ENCODE data around the gene BSN.
"Not testable (repeated sequence)": the region's sequence is repeated elsewhere in the genome, so short reads cannot be mapped to it uniquely, and the experiment has no call there.

Gene BSN

DNA sequence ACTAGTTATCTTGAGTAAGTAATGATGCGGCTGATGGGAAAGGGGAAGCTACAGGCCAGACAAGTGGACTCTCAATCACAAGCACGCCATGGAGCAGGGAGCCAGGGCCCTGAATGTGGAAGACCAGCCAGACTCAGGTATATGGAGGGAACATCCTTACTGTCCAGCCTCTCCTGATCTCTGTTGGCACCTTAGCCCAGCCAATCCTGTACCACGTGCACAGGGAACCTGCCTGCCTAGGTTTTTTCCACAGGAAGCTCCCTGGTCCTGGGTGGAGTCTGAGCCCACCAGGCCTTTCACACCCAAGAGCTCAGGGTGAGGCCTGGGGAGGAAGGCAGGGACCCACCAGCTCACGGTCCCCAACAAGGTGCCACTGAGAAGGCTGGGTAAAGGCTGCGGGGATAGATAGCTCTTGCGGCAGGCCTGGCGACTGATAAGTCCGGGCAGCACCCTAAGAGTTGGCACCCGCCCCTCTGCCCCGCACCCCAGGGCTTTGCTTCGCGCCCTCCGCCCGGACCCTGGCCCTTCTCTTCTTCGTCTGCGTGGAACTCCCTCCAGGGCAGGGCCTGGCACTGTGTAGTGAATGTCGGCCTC is 118.9 kb downstream of the BSN start:
- DNase-seq (ENCODE audit: low read depth in 2 of 2), result no peak

- peak; percentile 99 for DNase-seq (ENCODE audit: low read depth in 2 of 2)
Observed at GRCh38 chr3:49673715-49674496, 119.6 kb downstream of the BSN start, which contains the start of gene APEH. Gene APEH, plus strand, starts transcription at chr3:49674351. Its CDS starts 51 bp downstream, at chr3:49674402.

DNA sequence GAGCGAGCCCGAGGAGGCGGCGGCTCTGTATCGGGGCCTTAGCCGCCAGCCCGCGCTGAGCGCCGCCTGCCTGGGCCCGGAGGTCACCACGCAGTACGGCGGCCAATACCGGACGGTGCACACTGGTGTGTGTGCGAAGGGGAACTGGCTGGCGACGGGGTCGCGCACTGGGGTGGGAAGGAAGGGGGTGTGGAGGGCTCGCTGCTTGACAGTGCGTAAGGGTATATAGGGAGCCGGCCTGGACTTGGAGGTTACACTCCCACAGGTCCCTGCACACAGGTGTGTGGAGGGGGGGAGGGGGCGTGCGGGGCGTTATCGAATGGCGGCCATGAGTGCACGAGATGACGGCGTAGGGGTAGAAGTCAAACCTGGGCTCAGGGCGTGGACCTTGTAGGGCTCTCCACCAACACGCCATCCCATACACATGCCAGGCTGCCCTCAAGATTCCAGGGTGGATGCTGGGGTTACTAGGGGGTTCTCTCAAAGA is 120.3 kb downstream of the BSN start:
- DNase-seq (ENCODE audit: low read depth in 2 of 2), result no peak

- DNase-seq (ENCODE audit: low read depth in 2 of 2), result no peak
Observed at GRCh38 chr3:49675912-49676311, 121.6 kb downstream of the BSN start.

- DNase-seq (ENCODE audit: low read depth in 2 of 2), result no peak
Observed at GRCh38 chr3:49680493-49681231, 126.4 kb downstream of the BSN start.

GRCh38 chr3:49681232-49681522 is 126.9 kb downstream of the BSN start:
- DNase-seq (ENCODE audit: low read depth in 2 of 2), result no peak

- DNase-seq (ENCODE audit: low read depth in 2 of 2), result no peak
Observed at GRCh38 chr3:49681543-49681942, 127.3 kb downstream of the BSN start.

- DNase-seq (ENCODE audit: low read depth in 2 of 2), result no peak
Observed at GRCh38 chr3:49683162-49683561, 128.9 kb downstream of the BSN start.

DNA sequence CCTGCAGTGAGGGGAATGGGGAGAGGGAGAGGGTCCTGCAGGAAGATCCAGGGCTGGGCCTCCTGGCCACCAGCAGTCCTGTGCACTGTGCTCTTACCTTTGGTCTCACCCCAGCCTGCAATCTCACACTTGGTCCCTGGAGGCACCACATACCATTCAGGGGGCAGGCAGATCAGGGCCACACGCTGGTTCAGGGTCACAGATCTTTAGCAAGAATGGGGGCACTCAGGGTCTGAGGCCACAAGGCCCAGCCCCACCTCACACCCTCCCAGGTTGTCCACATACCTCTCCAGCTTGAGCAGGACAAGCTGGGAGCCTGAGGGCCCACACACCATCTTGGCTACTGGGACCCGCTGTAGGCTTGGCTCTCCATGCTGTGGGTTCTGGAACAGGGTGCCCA is 130.2 kb downstream of the BSN start:
- DNase-seq (ENCODE audit: low read depth in 2 of 2), result not testable (repeated sequence)

GRCh38 chr3:49685103-49685502 is 130.8 kb downstream of the BSN start:
- not testable (repeated sequence) for DNase-seq (ENCODE audit: low read depth in 2 of 2)

DNA sequence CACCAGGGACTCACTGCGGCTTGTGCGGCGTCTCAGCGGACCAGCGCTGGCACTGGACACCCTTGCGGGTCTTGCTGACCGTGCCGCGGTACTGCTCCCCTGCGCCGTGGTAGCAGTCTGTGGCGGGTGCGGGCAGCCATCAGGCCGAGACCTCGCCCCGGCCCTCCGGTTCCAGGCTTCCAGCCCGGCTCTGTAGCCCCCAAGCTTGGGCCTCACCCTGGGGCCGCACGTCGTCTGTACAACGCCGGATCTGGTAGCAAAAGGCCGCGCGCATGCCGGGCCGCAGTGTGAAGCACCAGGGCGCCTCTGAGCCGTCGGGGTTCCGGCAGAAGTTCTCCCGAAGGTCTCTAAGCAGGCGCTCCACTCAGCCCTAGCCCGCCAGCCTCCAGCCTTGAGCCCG is 131.6 kb downstream of the BSN start:
- DNase-seq (ENCODE audit: low read depth in 2 of 2), result not testable (repeated sequence)

GRCh38 chr3:49686346-49686745 is 132.1 kb downstream of the BSN start:
- DNase-seq (ENCODE audit: low read depth in 2 of 2), result not testable (repeated sequence)

DNA sequence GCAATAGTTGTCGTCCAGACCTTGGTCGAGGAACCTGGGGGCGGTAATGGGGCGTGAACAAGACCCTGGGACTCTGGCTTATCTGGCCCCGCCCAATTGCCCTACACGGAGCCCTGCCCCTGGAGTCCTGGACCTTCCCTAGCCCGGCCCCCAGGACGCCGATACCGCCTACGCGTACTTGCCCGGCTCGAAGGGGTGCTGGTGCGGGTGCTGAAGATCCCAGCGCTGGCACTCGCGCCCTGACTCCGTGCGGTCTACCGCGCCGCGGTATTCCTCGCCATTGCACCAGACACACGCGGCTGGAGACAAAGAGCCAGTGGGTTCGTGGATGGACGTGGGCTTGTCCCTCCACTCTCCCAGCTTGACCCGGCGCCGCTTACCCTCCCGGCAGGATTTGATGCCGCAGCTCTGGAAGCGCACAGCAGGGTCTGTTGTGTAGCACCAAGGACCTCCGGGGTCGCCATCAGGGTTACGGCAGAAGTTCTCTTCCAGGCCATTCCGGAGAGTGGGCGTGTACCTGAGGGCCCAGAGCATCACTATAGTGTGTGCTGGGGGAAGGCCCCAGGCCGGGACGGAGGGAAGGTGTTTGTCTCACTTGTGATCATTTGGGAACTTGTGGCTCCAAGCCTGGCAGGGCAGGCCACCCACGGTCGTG is 132.6 kb downstream of the BSN start:
- not testable (repeated sequence) for DNase-seq (ENCODE audit: low read depth in 2 of 2)

GRCh38 chr3:49687424-49687795 is 133.1 kb downstream of the BSN start:
- not testable (repeated sequence) for DNase-seq (ENCODE audit: low read depth in 2 of 2)

DNA sequence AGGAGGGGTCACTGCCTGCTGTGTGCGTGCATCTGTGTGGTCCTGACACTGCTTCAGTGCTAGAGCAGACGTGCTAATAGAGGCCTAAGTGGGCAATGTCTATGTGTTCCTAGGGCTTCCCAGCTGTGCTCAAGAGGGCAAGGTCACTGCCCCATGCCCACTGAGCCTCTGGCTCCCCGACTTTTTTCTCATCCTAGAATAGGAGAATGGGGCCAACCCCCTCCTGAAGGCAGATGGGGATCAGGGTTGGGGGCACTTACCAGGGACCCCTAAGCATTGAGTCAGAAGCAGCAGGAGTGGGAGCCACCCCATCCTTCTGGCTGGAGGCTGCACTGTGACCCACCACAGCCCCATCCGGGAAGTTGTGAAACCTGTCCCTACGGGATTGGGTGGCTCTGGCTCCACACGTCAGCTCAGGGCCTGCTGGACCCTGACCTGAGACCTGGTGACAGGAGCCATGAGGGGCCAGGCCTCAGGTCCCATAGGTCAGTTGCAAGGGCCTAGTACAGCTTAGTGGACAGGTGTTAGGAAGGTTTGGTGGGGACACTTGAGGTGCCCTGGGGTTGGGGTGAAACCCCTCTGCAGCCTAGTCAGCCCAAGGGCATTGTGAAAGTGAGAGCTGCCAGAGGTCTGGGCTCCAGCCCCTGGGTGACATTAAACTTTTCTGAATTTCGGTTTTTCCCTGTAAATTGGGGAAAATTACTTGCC is 134.2 kb downstream of the BSN start:
- DNase-seq (ENCODE audit: low read depth in 2 of 2), result not testable (repeated sequence)

DNA sequence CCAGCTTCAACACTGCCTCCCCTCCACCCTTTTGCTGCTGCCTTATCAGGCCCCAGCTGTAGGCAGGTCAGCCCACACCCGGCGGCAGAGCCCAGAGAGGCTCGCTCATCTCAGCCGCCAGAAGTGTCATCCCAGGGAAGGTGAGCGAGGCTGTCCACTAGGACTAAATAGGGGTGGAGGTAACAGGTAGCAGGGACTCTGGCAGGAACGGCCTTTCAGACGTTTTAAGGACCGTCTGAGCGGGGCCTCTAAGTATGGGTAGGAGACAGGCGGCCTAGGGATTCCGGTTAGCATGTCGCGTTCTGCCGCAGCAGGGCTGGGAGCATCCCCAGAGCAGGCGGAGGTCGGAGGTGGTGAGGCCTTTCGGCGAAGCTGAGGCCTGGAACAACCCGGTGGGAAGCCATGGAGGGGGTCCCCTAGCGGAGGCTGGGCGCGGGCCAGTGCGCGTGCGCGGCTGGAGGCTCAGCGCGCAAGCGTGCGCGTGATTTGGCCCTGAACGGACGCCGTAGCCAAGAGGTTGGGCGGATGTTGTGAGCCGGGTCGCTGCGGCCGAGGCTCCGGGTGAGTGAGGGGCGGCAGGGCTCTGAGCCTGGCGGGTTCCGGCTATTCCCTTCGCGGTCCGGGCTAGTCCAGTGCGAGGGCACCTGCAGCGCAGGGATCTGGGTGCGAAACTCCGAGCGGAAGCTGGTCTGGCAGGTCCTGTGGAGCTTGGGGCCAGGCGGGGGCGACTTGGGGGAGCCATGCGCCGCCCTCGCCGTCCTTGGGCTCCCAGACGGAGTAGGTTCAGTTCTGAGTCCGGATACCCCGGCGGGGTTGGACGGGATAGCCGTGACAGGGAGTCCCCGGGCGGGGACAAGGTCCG is 135.0 kb downstream of the BSN start, which contains the start of the genes MST1 and RNF123:
Gene MST1, minus strand, starts transcription at position 429 of the 862 bp plus-strand sequence. CDS start 783 bp downstream, outside the sequence.
Gene RNF123, plus strand, starts transcription at position 512 of the 862 bp plus-strand sequence. CDS start 1,609 bp downstream, outside the sequence.
- DNase-seq (ENCODE audit: low read depth in 2 of 2), result peak; percentile 84 to 89

- not testable (repeated sequence) for DNase-seq (ENCODE audit: low read depth in 2 of 2)
Observed at GRCh38 chr3:49689908-49690624, 135.8 kb downstream of the BSN start.

DNA sequence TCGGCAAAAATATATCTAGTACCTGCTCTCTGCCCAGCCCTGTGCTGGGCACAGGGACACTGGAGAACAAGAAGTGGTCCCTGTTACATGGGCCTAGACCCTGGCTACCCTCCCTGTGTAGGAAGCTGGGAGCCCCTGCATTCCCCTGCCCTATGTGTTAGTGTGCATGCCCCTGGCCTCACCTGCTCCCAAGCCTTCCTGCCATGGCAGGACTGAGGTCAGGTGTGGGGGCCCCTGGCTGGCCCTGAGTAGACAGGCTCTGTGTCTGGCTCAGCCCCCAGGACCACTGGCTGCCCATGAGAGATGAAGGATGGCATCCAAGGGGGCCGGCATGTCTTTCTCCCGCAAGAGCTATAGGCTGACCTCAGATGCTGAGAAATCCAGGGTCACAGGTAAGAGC is 136.6 kb downstream of the BSN start:
- not testable (repeated sequence) for DNase-seq (ENCODE audit: low read depth in 2 of 2)

DNA sequence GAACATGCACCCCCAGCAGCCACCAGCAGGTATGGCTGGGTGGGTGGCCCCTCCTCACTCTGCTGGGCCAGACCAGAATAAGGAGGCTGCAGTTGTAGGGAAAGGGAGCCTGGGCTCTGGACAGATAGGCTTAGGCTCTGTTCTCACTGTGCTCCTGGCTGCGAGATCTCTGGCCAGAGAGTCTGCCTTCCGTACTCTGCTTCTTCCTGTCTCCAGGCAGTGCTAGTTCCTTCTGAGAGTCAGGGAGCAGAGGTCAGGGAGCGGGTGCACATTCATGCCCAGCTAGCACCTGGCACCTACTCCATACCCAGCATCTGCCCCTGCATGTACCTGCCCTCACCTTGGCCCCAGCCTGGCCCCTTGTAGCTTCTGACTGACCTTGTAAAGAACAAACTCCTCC is 137.2 kb downstream of the BSN start:
- not testable (repeated sequence) for DNase-seq (ENCODE audit: low read depth in 2 of 2)

Measured in stimulated activated CD4-positive, alpha-beta T cell treated with anti-CD3 and anti-CD28 coated beads, Interleukin-15, amount 100 ng/mL, for 48 hours (primary cell).